K562 (cell line): ENCODE data around the gene COG4.

Source experiments
- LEF1 ChIP-seq: fragments of 450-650 bp; IDR thresholded peaks from 2 replicates; pipeline ENCODE4 v1.6.1; 2016; ENCODE audit warnings: mild to moderate bottlenecking
- MEF2A ChIP-seq: IDR thresholded peaks from 2 replicates; pipeline ENCODE4 v1.6.1; 2011; ENCODE audit warnings: low read depth, mild to moderate bottlenecking, low read length, moderate library complexity; ENCODE audit not compliant: control insufficient read depth

- TF ChIP-seq LEF1 (no peak), MEF2A (no peak)
Measured at GRCh38 chr16:70463235-70463634, 60.1 kb downstream of the COG4 start.
